ENCODE results near the gene ZFAND6.
A peak's percentile ranks its signal among the peaks of the same experiment; 100 is the strongest.

ZFAND6 gene

DNA sequence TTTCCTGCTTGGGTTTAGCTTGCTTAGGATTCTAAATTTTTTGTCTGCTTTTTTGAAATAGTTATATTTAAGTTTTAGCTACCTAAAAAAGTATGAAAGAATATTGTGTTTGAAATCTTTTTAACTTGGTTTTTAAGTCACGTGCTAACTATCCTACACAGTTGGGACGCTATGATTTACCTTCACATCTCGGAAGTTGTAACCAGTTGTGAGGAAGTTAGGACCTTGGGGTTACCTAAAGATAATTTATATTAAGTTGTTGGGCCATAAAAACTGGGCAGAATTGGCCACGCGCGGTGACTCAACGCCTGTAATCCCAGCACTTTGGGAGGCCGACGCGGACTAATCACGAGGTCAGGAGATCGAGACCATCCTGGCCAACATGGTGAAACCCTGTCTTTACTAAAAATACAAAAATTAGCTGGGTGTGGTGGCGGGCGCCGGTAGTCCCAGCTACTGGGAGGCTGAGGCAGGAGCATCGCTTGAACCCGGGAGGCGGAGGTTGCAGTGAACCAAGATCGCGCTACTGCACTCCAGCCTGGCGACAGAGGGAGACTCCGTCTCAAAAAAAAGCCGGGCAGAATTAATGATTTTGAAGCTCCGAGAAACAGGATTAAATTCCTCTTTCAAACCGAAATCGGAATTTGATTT is 1.0 kb downstream of the ZFAND6 start:
- H3K27me3 ChIP-seq, result peaks cover 0 to 23% (median 13%) of the 10 kb centered on the region in 11 experiments; a peak in 8 of 22 replicates
- peak overlapping the region; percentile 68 to 98 (median 89) for H3K4me3 ChIP-seq
- H3K27ac ChIP-seq, result peak overlapping the region; percentile 86 to 95 (median 91)
- H3K9ac ChIP-seq, result peak overlapping the region; percentile 84 to 96 (median 93)
- peaks cover 29 to 54% (median 47%) of the 10 kb centered on the region in 11 experiments; a peak in 21 of 22 replicates for H4K20me1 ChIP-seq
- H3K9me3 ChIP-seq (replicated peaks in 1 of 11), result 0 out of 22 replicates have a peak, but pooled peaks cover 0 to 3% (median 0%) of the 10 kb centered on the region in 11 experiments
- TF ChIP-seq Cebpa-rat (IDR thresholded peaks at IDR 0.05), result no peak
- H3K36me3 ChIP-seq, result peaks cover 0 to 7% (median 0%) of the 10 kb centered on the region in 11 experiments; a peak in 5 of 22 replicates
- H3K4me2 ChIP-seq, result peak overlapping the region; percentile 61 to 93 (median 80)
- peaks cover 25 to 37% (median 33%) of the 10 kb centered on the region in 10 experiments for H3K4me1 ChIP-seq

DNA sequence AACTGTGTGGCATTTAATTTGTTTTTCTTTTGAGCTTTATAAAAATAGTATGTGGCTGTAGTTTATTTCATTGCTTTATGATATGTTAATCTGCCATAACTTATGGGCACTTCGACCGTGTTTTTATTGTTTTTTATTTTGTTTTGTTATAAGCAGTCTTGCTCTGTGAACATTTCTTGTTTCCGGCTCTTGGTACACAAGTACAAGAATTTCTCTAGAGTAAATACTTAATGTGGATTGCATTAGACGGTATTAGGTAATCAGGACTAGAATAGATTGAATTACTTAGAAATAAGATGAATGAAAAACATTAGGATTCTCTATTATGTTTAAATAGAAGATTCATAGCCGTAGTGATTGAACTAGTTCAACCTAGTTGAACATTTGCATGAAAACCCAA is 2.1 kb downstream of the ZFAND6 start:
- Histone ChIP-seq H3K4me1 (peaks cover 25 to 39% (median 33%) of the 10 kb centered on the region in 10 experiments), H3K27ac (no peak overlapping the region; a peak in 1 of 22 replicates)

DNA sequence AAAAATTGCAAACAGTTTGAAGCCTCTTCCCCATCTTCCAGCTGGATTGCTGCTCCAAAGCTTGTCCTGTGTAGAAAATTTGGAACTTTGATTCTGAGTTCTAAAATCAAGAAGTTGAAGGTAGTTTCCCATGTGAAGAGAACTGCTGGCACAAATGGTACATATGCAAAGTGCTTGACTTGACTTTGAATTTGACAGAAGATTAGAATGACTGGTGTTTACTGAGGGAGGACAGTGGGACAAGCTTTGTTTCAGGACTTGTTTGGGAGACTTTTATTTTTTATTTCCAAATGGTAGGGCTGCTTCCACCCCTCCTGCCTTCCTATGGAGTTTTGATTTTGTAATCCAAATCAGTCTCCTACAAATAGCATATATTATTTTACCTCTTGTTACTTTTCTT is 7.4 kb downstream of the ZFAND6 start:
- H3K4me2 ChIP-seq, result peak overlapping the region in 2 of 11 experiments; percentile 6 to 44; a peak in 3 of 22 replicates
- H3K9me3 ChIP-seq (replicated peaks in 1 of 11), result 0 out of 22 replicates have a peak, but pooled peaks cover 0 to 3% (median 0%) of the 10 kb centered on the region in 11 experiments
- H4K20me1 ChIP-seq, result peaks cover 29 to 100% (median 79%) of the 10 kb centered on the region in 11 experiments; a peak in 20 of 22 replicates
- peaks cover 7 to 55% (median 24%) of the 10 kb centered on the region in 10 experiments; a peak in 18 of 20 replicates for H3K4me1 ChIP-seq
- H3K27ac ChIP-seq, result no peak overlapping the region
- no peak overlapping the region for H3K9ac ChIP-seq
- H3K4me3 ChIP-seq, result no peak overlapping the region
- peaks cover 0 to 7% (median 0%) of the 10 kb centered on the region in 11 experiments; a peak in 5 of 22 replicates for H3K36me3 ChIP-seq
- H3K27me3 ChIP-seq, result peaks cover 0 to 5% (median 0%) of the 10 kb centered on the region in 11 experiments; a peak in 4 of 22 replicates
- TF ChIP-seq Cebpa-rat (IDR thresholded peaks at IDR 0.05), result no peak

More for the DNA sequence above, 2.1 kb downstream of the ZFAND6 start:
- H4K20me1 ChIP-seq, result peaks cover 30 to 63% (median 54%) of the 10 kb centered on the region in 11 experiments; a peak in 21 of 22 replicates
- peaks cover 0 to 23% (median 13%) of the 10 kb centered on the region in 11 experiments; a peak in 8 of 22 replicates for H3K27me3 ChIP-seq
- peak overlapping the region in 9 of 11 experiments; percentile 23 to 96 (median 94); a peak in 14 of 22 replicates for H3K9ac ChIP-seq
- TF ChIP-seq Cebpa-rat (IDR thresholded peaks at IDR 0.05), result no peak
- peaks cover 0 to 7% (median 0%) of the 10 kb centered on the region in 11 experiments; a peak in 5 of 22 replicates for H3K36me3 ChIP-seq
- H3K9me3 ChIP-seq (replicated peaks in 1 of 11), result 0 out of 22 replicates have a peak, but pooled peaks cover 0 to 3% (median 0%) of the 10 kb centered on the region in 11 experiments
- H3K4me2 ChIP-seq, result peak overlapping the region; percentile 61 to 93 (median 80); a peak in 21 of 22 replicates
- H3K4me3 ChIP-seq, result peak overlapping the region; percentile 68 to 98 (median 89); a peak in 15 of 20 replicates

DNA sequence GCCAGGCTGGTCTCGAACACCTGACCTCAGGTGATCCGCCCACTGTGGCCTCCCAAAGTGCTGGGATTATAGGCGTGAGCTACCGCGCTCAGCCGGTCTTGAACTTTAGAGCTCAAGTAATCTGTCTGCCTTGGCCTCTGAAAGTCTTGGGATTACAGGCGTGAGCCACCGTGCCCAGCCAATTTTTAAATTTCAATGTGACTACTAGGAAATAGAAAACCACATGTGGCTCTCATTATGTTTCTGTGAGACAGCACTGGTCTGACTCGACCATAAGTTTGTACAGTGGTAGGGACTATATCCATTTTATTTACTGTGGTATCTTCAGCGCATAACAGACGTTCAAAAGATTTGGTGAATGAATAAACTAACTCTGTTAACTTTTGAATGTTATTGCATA is 9.1 kb downstream of the ZFAND6 start:
- no peak overlapping the region for H3K4me3 ChIP-seq
- no peak overlapping the region for H3K4me2 ChIP-seq
- H3K4me1 ChIP-seq, result peaks cover 6 to 60% (median 27%) of the 10 kb centered on the region in 10 experiments; a peak in 19 of 20 replicates
- no peak overlapping the region for H3K9ac ChIP-seq
- H3K36me3 ChIP-seq, result peaks cover 0 to 5% (median 0%) of the 10 kb centered on the region in 11 experiments; a peak in 5 of 22 replicates
- no peak overlapping the region for H3K27ac ChIP-seq
- 0 out of 22 replicates have a peak, but pooled peaks cover 0 to 3% (median 0%) of the 10 kb centered on the region in 11 experiments for H3K9me3 ChIP-seq (replicated peaks in 1 of 11)
- TF ChIP-seq Cebpa-rat (IDR thresholded peaks at IDR 0.05), result no peak
- no peaks in the 10 kb centered on the region for H3K27me3 ChIP-seq
- peaks cover 12 to 100% (median 63%) of the 10 kb centered on the region in 11 experiments; a peak in 19 of 22 replicates for H4K20me1 ChIP-seq

DNA sequence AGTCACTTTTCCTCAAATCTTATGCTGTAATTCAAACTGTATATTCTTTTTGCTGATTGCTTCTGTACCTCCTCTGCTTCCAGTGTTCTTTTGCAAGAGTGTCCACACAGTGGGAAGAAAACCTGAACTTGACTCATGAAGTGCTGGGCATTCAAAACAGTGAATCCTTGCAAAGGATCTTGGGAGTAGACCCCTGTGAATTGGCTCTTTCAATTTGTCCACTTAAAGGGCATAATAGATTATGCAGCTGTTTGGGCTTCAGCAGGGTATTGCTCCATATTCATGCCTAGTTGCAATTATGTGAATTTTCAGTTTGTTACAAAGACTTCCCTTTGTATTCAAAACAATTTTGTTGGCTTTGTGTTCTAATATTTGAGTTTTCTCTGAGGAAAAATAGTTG is 11.4 kb downstream of the ZFAND6 start:
- Histone ChIP-seq H3K4me3 (no peak overlapping the region), H3K4me1 (peaks cover 4 to 66% (median 35%) of the 10 kb centered on the region in 10 experiments; a peak in 18 of 20 replicates), H3K27ac (no peak overlapping the region), H3K9ac (no peak overlapping the region), H3K9me3 (replicated peaks in 1 of 11) (no peaks in the 10 kb centered on the region), H3K27me3 (no peaks in the 10 kb centered on the region), H3K4me2 (peak overlapping the region in 5 of 11 experiments; percentile 8 to 79 (median 17); a peak in 4 of 22 replicates), H4K20me1 (peaks cover 10 to 100% (median 56%) of the 10 kb centered on the region in 11 experiments; a peak in 15 of 22 replicates), H3K36me3 (peaks cover 0 to 11% (median 0%) of the 10 kb centered on the region in 11 experiments; a peak in 5 of 22 replicates)
- TF ChIP-seq Cebpa-rat (IDR thresholded peaks at IDR 0.05), result no peak

DNA sequence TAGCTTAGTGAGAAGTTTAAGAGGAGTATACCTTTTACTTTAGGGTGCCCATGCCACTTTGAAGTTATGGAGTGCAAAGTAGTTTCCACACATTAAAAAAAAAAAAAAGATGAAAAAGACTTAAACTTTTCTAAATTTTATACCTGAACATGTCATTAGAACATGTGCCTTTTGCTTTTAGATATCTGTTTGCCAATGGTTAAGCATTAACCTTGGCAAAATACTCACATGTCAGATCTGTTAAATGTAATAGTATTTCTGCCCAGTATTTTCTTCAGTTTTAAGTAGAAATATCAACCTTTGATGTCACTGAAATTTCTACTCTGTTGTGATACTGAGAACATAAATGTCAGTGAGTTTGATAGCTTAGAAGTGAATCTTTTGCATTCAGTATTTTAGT is 12.2 kb downstream of the ZFAND6 start:
- Histone ChIP-seq H3K9ac (peak overlapping the region in 2 of 11 experiments; percentile 4 to 68; a peak in 4 of 22 replicates), H3K27ac (peak overlapping the region in 2 of 11 experiments; percentile 19 to 47; a peak in 3 of 22 replicates), H3K9me3 (replicated peaks in 1 of 11) (no peaks in the 10 kb centered on the region), H4K20me1 (peaks cover 8 to 100% (median 57%) of the 10 kb centered on the region in 11 experiments; a peak in 15 of 22 replicates), H3K4me2 (peak overlapping the region in 9 of 11 experiments; percentile 51 to 79 (median 64); a peak in 15 of 22 replicates), H3K27me3 (no peaks in the 10 kb centered on the region), H3K4me1 (peaks cover 6 to 70% (median 35%) of the 10 kb centered on the region in 10 experiments; a peak in 18 of 20 replicates), H3K4me3 (peak overlapping the region in 1 of 10 experiments; percentile 60; a peak in 1 of 20 replicates), H3K36me3 (peaks cover 0 to 11% (median 0%) of the 10 kb centered on the region in 11 experiments; a peak in 3 of 22 replicates)
- TF ChIP-seq Cebpa-rat (IDR thresholded peaks at IDR 0.05), result no peak

DNA sequence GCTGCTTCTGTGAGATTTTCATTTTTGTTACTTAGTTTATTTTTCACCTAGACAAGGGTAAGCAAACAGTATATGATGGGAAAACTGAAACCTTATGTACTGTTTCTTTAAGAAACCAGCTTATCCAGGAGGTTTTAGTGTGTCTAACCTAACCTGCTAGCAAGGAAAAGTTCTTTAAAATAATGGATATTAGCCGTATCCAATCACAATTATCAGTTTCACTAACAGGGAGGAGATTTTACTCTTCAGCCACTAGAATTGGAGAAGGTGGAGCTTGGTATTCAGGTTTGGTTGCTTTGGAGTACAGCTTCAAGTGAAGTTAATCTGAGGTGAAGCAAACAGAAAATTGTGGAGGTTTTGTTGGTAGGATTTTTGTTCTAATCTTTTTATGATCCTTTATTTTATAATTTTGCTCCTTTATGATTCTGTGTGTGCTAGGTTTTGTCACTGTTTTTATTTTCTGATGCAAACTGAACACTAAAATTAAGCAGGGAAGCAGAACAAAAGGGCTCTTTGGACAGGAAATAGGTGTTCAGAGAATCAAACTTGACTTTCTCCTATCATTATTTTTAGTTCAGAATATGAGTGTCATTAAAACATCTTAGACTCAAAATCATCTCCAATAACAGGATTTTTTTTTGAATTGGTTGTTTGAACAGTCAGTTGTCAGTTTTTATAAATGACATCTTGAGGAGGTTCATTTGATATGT is 13.0 kb downstream of the ZFAND6 start:
- Histone ChIP-seq H3K4me2 (peak overlapping the region; percentile 34 to 79 (median 60); a peak in 20 of 22 replicates), H3K36me3 (peaks cover 0 to 11% (median 0%) of the 10 kb centered on the region in 11 experiments; a peak in 3 of 22 replicates), H3K27me3 (no peaks in the 10 kb centered on the region), H3K4me1 (peaks cover 6 to 64% (median 35%) of the 10 kb centered on the region in 10 experiments; a peak in 18 of 20 replicates), H3K9me3 (replicated peaks in 1 of 11) (no peaks in the 10 kb centered on the region), H3K4me3 (peak overlapping the region; percentile 27 to 69 (median 64)), H4K20me1 (peaks cover 6 to 100% (median 53%) of the 10 kb centered on the region in 11 experiments; a peak in 15 of 22 replicates), H3K27ac (peak overlapping the region in 9 of 11 experiments; percentile 8 to 65 (median 47); a peak in 16 of 22 replicates), H3K9ac (peak overlapping the region; percentile 16 to 75 (median 68); a peak in 20 of 22 replicates)
- TF ChIP-seq Cebpa-rat (IDR thresholded peaks at IDR 0.05), result no peak

DNA sequence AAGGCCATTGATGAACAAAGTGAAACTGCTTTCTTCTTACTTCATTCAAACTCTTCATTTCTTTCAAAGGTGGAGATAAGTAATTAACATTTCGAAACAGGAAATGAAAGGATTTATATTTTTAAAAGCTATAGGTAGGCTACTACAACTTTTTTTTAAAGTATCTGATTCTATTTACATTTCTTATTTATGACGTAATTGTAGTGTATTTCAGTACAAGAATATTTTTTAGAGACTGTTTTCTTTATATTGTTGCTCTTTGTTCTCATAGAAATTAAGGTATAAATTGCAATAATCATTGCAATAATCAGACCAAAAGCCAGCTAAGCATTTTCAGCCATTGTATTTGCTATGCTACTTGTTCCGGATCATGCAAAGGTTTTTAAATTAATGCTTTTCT is 13.7 kb downstream of the ZFAND6 start:
- Histone ChIP-seq H3K27me3 (no peaks in the 10 kb centered on the region), H3K4me2 (peak overlapping the region; percentile 46 to 79 (median 60); a peak in 18 of 22 replicates), H4K20me1 (peaks cover 5 to 100% (median 50%) of the 10 kb centered on the region in 11 experiments; a peak in 15 of 22 replicates), H3K4me1 (peaks cover 6 to 62% (median 35%) of the 10 kb centered on the region in 10 experiments; a peak in 18 of 20 replicates), H3K27ac (peak overlapping the region in 3 of 11 experiments; percentile 17 to 47 (median 47); a peak in 4 of 22 replicates), H3K9ac (peak overlapping the region in 4 of 11 experiments; percentile 62 to 75 (median 69); a peak in 6 of 22 replicates), H3K4me3 (peak overlapping the region in 9 of 10 experiments; percentile 27 to 69 (median 67); a peak in 16 of 20 replicates), H3K9me3 (replicated peaks in 1 of 11) (no peaks in the 10 kb centered on the region), H3K36me3 (peaks cover 0 to 15% (median 6%) of the 10 kb centered on the region in 11 experiments; a peak in 6 of 22 replicates)
- no peak for TF ChIP-seq Cebpa-rat (IDR thresholded peaks at IDR 0.05)
